ENCODE measurements around the gene DCAF11.

Gene DCAF11

GRCh38 chr14:24121210-24121609 lies 6.6 kb downstream of the DCAF11 start:
- no peak for DNase-seq (ENCODE audit: low read depth in 2 of 2)

DNA sequence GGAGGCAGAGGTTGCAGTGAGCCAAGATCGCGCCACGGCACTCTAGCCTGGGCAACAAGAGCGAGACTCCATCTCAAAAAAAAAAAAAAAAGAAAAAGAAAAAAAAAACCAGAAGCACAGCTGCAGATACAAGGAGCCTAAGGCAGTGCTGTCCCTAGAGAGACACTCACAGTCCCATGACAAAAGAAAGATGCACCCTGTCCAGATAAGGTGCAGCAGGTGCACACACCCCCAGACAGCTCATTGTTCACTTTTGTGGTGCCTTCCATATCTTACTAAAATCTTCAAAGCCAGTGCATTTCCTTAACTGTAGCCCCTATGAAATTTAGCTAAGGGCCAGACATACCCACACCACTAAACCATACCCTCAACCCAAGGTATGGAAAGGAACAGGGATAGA lies 7.8 kb downstream of the DCAF11 start:
- no peak for DNase-seq (ENCODE audit: low read depth in 2 of 2)

DNA sequence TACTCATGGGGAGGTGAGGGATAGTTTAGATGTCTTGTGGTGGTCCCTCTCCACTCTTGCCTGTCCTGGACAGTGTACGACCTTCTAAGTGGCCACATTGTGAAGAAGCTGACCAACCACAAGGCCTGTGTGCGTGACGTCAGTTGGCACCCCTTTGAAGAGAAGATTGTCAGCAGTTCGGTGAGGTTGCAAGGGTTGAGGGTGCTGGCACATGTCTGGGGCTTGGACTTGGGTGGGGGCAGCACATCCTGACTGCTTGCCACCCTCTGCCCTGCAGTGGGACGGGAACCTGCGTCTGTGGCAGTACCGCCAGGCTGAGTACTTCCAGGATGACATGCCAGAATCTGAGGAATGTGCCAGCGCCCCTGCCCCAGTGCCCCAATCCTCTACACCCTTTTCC lies 8.3 kb downstream of the DCAF11 start:
- no peak for DNase-seq (ENCODE audit: low read depth in 2 of 2)

DNA sequence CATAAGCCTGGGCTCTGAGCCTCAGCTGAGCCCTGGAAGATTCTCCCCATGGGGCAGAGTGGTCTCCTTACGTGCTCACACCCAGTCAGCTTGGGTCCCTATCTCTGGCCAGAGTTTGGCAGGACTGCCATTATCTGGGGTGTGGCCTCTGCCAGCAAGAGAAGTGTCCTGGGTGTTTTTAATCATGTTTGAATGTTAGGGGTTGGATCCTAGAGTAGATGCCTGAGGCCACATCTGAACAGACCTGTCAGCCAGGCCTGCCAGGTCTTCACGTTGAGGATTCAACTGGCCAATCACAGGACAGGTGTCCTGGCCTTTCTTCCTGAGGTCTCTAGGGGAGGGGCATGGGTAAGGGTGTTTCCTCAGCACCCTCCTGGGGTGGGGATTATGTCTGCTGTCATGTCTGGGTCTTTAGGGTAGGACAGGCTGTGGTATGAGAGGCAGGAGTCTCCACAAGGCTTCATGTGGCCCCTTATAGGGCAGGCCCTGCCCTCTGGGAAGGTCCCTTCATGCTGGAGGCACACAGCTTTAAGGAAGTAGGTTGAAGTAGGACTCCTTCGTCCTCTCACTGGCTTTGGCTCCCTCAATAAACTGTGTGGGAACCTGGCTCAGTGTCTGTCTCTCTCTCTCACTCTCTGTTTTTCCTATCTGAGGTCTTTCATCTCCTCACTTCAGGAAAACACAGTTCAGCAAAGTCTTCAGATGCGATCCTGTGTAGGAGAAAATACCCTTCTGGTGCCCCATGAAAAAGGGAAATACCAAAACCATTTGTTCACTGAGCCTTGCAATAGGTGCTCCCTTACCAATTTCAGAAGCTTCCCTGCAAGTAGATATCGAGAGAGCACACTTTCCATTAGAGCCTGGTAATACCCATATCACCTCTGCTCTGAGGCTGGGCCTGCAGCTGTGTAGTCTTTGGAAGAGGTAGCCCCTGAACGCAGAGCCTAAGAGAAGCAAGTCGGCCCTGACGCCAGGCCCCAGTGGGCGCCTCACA lies 9.1 kb downstream of the DCAF11 start:
- no peak for DNase-seq (ENCODE audit: low read depth in 2 of 2)

DNA sequence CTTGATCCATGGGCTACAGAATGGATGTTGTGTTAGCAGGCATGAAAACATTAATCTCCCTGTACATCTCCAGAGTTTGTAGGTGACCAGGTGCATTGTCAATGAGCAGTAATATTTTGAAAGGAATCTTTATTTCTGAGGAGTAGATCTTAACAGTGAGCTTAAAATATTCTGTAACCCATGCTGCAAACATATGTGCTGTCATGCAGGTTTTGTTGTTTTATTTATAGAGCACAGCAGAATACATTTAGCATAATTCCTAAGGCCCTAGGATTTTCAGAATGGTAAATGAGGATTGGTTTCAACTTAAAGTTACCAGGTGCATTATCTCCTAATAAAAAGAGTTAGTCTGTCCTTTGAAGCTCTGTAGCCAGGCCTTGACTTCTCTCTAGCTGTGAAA lies 12.4 kb downstream of the DCAF11 start:
- DNase-seq (ENCODE audit: low read depth in 2 of 2), result no peak

DNA sequence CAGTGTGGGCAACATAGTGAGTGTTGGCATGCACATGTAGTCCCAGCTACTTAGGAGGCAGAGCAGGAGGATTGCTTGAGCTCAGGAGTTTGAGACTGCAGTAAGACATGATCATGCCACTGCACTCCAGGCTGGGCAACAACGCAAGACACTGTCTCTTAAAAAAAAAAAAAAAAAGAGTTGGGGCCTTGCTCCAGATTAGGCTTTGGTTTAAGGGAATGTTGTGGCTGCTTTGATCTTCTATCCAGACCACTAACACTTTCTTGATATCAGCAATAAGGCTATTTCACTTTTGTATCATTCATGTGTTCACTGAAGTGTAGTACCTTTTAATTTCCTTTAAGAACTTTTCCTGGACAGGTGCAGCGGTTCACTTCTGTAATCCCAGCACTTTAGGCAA lies 13.1 kb downstream of the DCAF11 start:
- no peak for DNase-seq (ENCODE audit: low read depth in 2 of 2)

DNA sequence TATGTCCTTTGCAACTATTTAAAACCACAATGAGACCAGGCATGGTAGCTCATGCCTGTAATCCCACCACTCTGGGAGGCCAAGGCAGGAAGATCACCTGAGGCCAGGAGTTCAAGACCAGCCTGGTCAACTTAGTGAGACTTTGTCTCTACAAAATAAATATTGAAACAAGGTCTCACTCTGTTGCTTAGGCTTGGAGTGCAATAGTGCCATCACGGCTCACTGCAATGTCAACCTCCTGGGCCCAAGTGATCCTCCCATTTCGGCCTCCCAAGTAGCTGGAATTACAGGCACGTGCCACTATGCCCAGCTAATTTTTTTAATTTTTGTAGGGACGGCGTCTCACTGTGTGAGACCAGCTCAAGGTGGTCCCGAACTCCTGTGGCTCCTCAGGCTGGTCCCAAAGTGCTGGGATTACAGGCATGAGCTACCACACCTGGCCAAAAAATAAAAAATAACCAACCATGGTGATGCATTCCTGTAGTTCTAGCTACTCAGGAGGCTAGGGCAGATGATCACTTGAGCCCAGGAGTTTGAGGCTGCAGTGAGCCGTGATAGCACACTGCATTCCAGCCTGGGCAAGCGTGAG lies 14.9 kb downstream of the DCAF11 start:
- no peak for DNase-seq (ENCODE audit: low read depth in 2 of 2)

DNA sequence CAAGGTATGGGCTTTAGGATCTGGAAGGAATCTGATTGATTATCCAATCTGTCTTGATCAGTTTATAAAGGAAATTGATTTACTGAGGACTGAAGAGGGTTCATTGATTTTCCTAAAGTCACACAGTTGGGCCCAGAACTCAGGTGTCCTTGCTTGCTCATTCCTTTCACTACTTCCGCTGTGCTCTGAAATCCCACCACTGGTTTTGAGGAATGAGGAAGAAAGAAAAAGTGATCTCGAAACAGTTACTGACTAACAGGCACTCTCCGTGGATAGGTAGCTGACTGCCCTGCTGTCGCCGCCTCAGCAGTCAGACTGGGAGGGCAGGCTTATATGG lies 15.8 kb downstream of the DCAF11 start, which contains the start of gene FITM1:
FITM1 (plus strand) TSS at position 280 of the 337 bp plus-strand sequence. CDS start 905 bp downstream, outside the sequence.
- DNase-seq (ENCODE audit: low read depth in 2 of 2), result no peak

- no peak for DNase-seq (ENCODE audit: low read depth in 2 of 2)
Observed at GRCh38 chr14:24130717-24131548, 16.4 kb downstream of the DCAF11 start.

DNA sequence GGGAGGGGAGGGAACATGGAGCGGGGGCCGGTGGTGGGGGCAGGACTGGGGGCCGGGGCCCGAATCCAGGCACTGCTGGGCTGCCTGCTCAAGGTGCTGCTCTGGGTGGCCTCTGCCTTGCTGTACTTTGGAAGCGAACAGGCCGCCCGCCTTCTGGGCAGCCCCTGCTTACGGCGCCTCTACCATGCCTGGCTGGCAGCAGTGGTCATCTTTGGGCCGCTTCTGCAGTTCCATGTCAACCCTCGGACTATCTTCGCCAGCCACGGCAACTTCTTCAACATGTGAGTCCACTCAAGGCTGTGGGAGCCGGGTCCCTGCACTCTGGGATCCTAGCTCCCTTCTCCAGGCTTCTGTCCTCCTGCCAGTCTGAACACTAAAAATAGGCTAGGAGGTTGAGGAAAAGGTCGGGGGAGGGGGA lies 17.0 kb downstream of the DCAF11 start:
- DNase-seq (ENCODE audit: low read depth in 2 of 2), result no peak

GRCh38 chr14:24132061-24132685 lies 17.6 kb downstream of the DCAF11 start:
- DNase-seq (ENCODE audit: low read depth in 2 of 2), result no peak

DNA sequence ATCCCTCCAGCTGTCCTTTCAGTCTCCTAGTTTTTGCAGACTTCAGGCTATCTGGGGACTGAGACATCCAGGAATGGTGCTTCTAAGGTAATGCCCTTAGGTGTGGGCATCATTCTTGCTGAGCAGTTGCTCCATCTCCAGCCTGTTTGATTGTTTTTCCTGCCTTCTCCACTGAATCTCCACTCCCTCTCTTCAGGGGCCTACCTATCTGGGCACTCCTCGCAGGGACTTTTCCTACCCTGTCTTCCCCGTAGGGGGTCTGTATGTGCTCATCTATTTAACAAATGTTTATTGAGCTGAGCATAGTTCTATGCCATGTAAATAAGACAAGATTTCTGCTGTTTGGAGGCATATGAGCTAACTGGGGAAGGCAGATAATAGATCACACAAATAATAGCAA lies 18.4 kb downstream of the DCAF11 start:
- no peak for DNase-seq (ENCODE audit: low read depth in 2 of 2)

DNA sequence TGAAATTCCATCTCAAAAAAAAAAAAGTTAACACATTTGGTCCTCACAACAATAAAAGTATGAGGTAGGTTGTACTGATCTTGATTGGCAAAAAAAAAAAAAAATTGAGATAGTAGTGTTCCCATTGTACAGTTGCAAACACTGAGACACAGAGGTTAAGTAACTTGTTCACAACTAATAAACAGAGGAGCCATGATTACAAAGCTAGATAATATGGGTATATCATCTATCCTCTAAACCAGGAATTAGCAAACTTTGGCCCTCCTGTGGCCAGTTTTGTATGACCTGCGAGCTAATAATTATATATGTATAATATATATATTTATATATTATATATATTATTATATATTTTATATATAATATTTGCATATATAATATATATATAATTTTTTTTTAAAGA lies 19.2 kb downstream of the DCAF11 start:
- DNase-seq (ENCODE audit: low read depth in 2 of 2), result no peak

DNA sequence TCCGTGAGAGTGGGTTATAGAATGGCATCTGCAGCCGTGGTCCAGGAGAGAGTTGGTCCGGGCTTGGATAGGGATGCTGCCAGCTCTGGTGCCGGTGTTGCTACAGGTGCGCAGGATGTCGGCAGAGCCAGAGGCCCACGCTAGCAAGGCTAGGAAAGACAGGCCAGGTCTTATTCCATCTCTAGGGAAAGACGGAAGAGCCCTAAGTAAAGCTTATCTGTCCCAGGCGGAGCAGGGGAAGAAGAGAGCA lies 20.9 kb downstream of the DCAF11 start:
- no peak for DNase-seq (ENCODE audit: low read depth in 2 of 2)

- DNase-seq (ENCODE audit: low read depth in 2 of 2), result peak; percentile 87 to 93
Observed at GRCh38 chr14:24135834-24136683, 21.5 kb downstream of the DCAF11 start, which contains the start of gene PSME1. Gene PSME1, plus strand, starts transcription at chr14:24136194. Its CDS starts 69 bp downstream, at chr14:24136263.

GRCh38 chr14:24136684-24137528 lies 22.3 kb downstream of the DCAF11 start:
- DNase-seq (ENCODE audit: low read depth in 2 of 2), result no peak

DNA sequence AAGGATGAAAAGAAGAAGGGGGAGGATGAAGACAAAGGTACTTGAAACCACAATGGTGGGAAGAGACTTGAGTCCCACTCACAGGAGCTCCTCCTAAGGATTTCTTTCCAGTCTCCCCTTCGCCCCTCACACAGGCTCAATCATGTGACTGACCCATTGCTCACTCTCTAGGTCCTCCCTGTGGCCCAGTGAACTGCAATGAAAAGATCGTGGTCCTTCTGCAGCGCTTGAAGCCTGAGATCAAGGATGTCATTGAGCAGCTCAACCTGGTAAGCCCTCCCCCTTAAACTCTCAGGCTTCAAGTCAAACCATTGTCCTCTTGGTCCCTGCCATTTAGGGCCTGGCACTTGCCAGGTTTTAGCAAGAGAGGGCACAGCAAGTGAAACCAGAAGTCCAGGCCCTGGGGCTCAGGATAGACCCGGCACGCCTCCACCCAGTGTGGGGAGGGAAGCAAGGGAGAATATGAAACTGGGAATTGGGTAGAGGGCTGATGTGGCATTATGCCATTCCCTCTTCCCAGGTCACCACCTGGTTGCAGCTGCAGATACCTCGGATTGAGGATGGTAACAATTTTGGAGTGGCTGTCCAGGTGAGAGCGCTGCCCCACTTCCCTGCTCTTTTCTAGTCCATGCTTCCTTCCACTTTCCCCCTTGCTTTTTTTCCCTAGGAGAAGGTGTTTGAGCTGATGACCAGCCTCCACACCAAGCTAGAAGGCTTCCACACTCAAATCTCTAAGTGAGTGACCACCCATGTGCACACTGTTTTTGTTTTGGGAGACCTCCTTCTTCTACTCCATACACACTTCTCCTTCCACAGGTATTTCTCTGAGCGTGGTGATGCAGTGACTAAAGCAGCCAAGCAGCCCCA lies 23.2 kb downstream of the DCAF11 start:
- no peak for DNase-seq (ENCODE audit: low read depth in 2 of 2)

GRCh38 chr14:24138396-24139271 lies 24.1 kb downstream of the DCAF11 start:
- no peak for DNase-seq (ENCODE audit: low read depth in 2 of 2)

Measured in activated CD4-positive, alpha-beta T cell treated with anti-CD3 and anti-CD28 coated beads for 24 hours (primary cell).